ENCODE results near the gene S100P. TPM values are rescaled to one million over a fixed set of nuclear protein-coding genes. Genes with fewer than 3 reads are reported as not detected.

The S100P gene
- total and polyA plus RNA-seq, 2 of the 4 experiments (the other 2 are of a cell fraction) = not detected

GRCh38 chr4:6676722-6677558 lies 16.7 kb upstream of the S100P start:
- Histone ChIP-seq H3K9me3 (ENCODE audit: control insufficient read depth, insufficient read depth, low read length) (no peaks in the 10 kb centered on the region; the same call in 1 of the 2 replicates), H3K27ac (ENCODE audit: insufficient read depth, low read length) (no peak overlapping the region), H3K9ac (ENCODE audit: low read depth, low read length) (no peak overlapping the region), H3K56ac (ENCODE audit: extremely low read depth, insufficient read depth, low read length) (no peak overlapping the region), H3K4me3 (ENCODE audit: insufficient read depth, low read depth, low read length) (no peak overlapping the region), H2BK20ac (ENCODE audit: low read depth, low read length) (no peak overlapping the region), H2BK5ac (ENCODE audit: low read depth, low read length, poor library complexity, severe bottlenecking) (no peak overlapping the region), H4K91ac (ENCODE audit: insufficient read depth, low read depth, low read length) (peak overlapping the region; percentile 18; the same call in 1 of the 2 replicates), H4K20me1 (ENCODE audit: insufficient read depth, low read length) (peaks cover 22% of the 10 kb centered on the region), H3K4ac (ENCODE audit: low read depth, low read length) (no peak overlapping the region), H3K4me2 (ENCODE audit: low read depth, low read length) (no peak overlapping the region), H3K23ac (ENCODE audit: low read depth, low read length) (no peak overlapping the region), H3K36me3 (ENCODE audit: control insufficient read depth, insufficient read depth, low read length) (peaks cover 9% of the 10 kb centered on the region), H3K14ac (replicated peaks; ENCODE audit: low read depth, low read length) (no peak overlapping the region), H2AK9ac (replicated peaks; ENCODE audit: low read depth, low read length, poor library complexity) (peak overlapping the region; percentile 66), H4K8ac (ENCODE audit: low read depth in 2 of 2, low read length in 2 of 2) (no peak overlapping the region), H3K4me1 (ENCODE audit: control insufficient read depth, insufficient read depth, low read length) (peaks cover 16% of the 10 kb centered on the region), H3K27me3 (ENCODE audit: control insufficient read depth, insufficient read depth, low read length) (no peaks in the 10 kb centered on the region), H2AFZ (replicated peaks; ENCODE audit: low read length, poor library complexity) (peak overlapping the region; percentile 58), H3K18ac (ENCODE audit: low read depth, low read length) (no peak overlapping the region), H3K9me1 (ENCODE audit: insufficient read depth, low read length) (peaks cover 29% of the 10 kb centered on the region), H2AK5ac (ENCODE audit: low read depth, low read length) (no peak overlapping the region), H3K79me1 (ENCODE audit: low read depth in 1 of 2, low read length in 2 of 2) (peaks cover 29 to 44% of the 10 kb centered on the region in 2 experiments; a peak in 3 of 4 replicates), H4K5ac (ENCODE audit: low read depth, low read length) (no peak overlapping the region), H2BK15ac (ENCODE audit: low read depth, low read length) (no peak overlapping the region), H2BK120ac (ENCODE audit: low read depth, low read length) (no peak overlapping the region)
- POLR2A ChIA-PET (ENCODE audit: unreplicated experiment) = no interaction called here
- in situ Hi-C loops (cut with MboI; ENCODE audit: low sequenced_read_pairs) (no loop called here), dilution Hi-C loops (cut with HindIII; ENCODE audit: low sequenced_read_pairs, unreplicated experiment) (no loop called here), intact Hi-C loops (cut with micrococcal nuclease) (no loop called here)
- BruUV-seq (replicated peaks) = no TSS peak
- CTCF ChIA-PET = no interaction called here
- no peak for DNase-seq
- 80% methylated on average over 1 of the region's 21 CpGs; no CpG with 5 or more reads in 1 of the 2 experiments for WGBS, 2 experiments (ENCODE audit: extremely low coverage in 2 of 2, insufficient read length in 1 of 2)
- ATAC-seq (ENCODE audit: low read depth) = no peak
- TF ChIP-seq RCOR1 (IDR thresholded peaks at IDR 0.05; ENCODE audit: insufficient replicate concordance, low read length) (no peak), MAZ (IDR thresholded peaks at IDR 0.05; ENCODE audit: borderline replicate concordance, low read depth, low read length) (no peak), BHLHE40 (IDR thresholded peaks at IDR 0.05; ENCODE audit: low read depth, low read length) (no peak), MAFK (IDR thresholded peaks at IDR 0.05; ENCODE audit: low read depth, low read length) (no peak), RFX5 (IDR thresholded peaks at IDR 0.05; ENCODE audit: low read depth, low read length) (no peak), POLR2A (IDR thresholded peaks at IDR 0.05; ENCODE audit: low read depth, low read length) (no peak), CHD1 (IDR thresholded peaks at IDR 0.05; ENCODE audit: low read depth, low read length) (no peak), MXI1 (IDR thresholded peaks at IDR 0.05; ENCODE audit: borderline replicate concordance, low read depth, low read length) (no peak), SMC3 (IDR thresholded peaks at IDR 0.05; ENCODE audit: low read depth, low read length) (no peak), NFE2L2 (IDR thresholded peaks at IDR 0.05; ENCODE audit: low read depth, low read length) (no peak), USF2 (IDR thresholded peaks at IDR 0.05; ENCODE audit: low read depth, low read length) (no peak), CEBPB (IDR thresholded peaks at IDR 0.05; ENCODE audit: low read depth, low read length) (no peak), RAD21 (IDR thresholded peaks at IDR 0.05; ENCODE audit: low read length) (no peak), FOS (IDR thresholded peaks at IDR 0.05; ENCODE audit: low read depth, low read length) (no peak), CTCF (conservative IDR thresholded peaks at IDR 0.05; ENCODE audit: low read depth, low read length) (no peak)
